Transverse colon (tissue), 3 donors: ENCODE data around the gene TNXB.

Experiments
- EP300 ChIP-seq: sonication (generic); formaldehyde crosslinking; IDR thresholded peaks from one replicate; pipeline ENCODE4 v1.6.1; 2017; ENCODE audit warnings: antibody characterized with exemption, low read depth
- POLR2A ChIP-seq: fragments of 450-650 bp; IDR thresholded peaks from one replicate; pipeline ENCODE4 v1.6.1; 2016; ENCODE audit warnings: antibody characterized with exemption, mild to moderate bottlenecking, moderate library complexity
- TF ChIP-seq, protein P1 (sequence below), 5 experiments: fragments of 200-600 bp in 3 of 5; fragments of 450-650 bp in 2 of 5; sonication (generic) in 3 of 5; IDR thresholded peaks; 1 replicate in 2 of 5; 2 replicates in 3 of 5; pipeline ENCODE4 v1.5.1; 2016 to 2017; ENCODE audit warnings: antibody characterized with exemption in 5 of 5, inconsistent platforms in 3 of 5, mild to moderate bottlenecking in 2 of 5, moderate library complexity in 1 of 5

DNA sequence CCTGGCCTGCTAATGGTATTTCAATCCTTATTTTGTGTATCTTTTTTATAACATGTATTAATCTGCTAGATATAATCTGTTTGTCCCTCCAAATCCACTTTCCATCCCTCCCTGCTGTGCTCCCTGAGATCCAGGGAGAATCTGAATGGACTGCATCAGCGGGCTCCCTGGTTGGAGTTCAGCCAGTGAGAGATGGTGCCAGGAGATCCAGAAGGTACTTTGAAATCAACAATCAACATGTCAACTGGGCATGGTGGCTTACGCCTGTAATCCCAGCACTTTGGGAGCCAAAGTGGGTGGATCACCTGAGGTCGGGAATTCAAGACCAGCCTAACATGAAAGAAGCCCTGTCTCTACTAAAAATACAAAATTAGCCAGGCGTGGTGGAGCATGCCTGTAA, 14.5 kb upstream of the TNXB start:
- TF ChIP-seq, protein P1, sequence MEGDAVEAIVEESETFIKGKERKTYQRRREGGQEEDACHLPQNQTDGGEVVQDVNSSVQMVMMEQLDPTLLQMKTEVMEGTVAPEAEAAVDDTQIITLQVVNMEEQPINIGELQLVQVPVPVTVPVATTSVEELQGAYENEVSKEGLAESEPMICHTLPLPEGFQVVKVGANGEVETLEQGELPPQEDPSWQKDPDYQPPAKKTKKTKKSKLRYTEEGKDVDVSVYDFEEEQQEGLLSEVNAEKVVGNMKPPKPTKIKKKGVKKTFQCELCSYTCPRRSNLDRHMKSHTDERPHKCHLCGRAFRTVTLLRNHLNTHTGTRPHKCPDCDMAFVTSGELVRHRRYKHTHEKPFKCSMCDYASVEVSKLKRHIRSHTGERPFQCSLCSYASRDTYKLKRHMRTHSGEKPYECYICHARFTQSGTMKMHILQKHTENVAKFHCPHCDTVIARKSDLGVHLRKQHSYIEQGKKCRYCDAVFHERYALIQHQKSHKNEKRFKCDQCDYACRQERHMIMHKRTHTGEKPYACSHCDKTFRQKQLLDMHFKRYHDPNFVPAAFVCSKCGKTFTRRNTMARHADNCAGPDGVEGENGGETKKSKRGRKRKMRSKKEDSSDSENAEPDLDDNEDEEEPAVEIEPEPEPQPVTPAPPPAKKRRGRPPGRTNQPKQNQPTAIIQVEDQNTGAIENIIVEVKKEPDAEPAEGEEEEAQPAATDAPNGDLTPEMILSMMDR (IDR thresholded peaks at IDR 0.05): no peak
- TF ChIP-seq POLR2A (no peak), EP300 (no peak)
